GM23338 (cell line): ENCODE results near the gene PSKH1. TPM values are rescaled to one million over a fixed set of nuclear protein-coding genes. Genes with fewer than 3 reads are reported as not detected.

ENCODE experiments used
- ATAC-seq: fragments of 200-7000 bp; cut with Tn5 transposase; 3 replicates; pipeline ENCODE4 v1.9.1; 2020
- DNase-seq: peaks from one replicate; pipeline ENCODE4 v3.0.0-alpha.2; 2015; ENCODE audit warnings: low spot score
- H2AFZ ChIP-seq: fragments of 200-600 bp; sonication (generic); 2 replicates; pipeline ENCODE4 v1.8.0; 2016; ENCODE audit warnings: antibody characterized with exemption, mild to moderate bottlenecking, moderate library complexity
- H3F3A ChIP-seq: fragments of 200-600 bp; sonication (generic); replicated peaks from 2 replicates; pipeline ENCODE4 v1.8.0; 2017; ENCODE audit warnings: antibody characterized with exemption, mixed run types, low read depth
- H3K27ac ChIP-seq: fragments of 200-600 bp; sonication (generic); 2 replicates; pipeline ENCODE4 v1.6.1; 2016; ENCODE audit warnings: low read depth
- H3K27me3 ChIP-seq: fragments of 200-600 bp; sonication (generic); 2 replicates; pipeline ENCODE4 v1.8.0; 2016; ENCODE audit warnings: mild to moderate bottlenecking, mixed run types, moderate library complexity; ENCODE audit not compliant: insufficient read depth
- H3K36me3 ChIP-seq: fragments of 200-600 bp; sonication (generic); 2 replicates; pipeline ENCODE4 v1.8.0; 2016; ENCODE audit warnings: mild to moderate bottlenecking; ENCODE audit not compliant: insufficient read depth
- H3K4me1 ChIP-seq: fragments of 200-600 bp; sonication (generic); 2 replicates; pipeline ENCODE4 v1.8.0; 2016; ENCODE audit warnings: mild to moderate bottlenecking, moderate library complexity; ENCODE audit not compliant: insufficient read depth
- H3K4me2 ChIP-seq: fragments of 200-600 bp; sonication (generic); 2 replicates; pipeline ENCODE4 v1.7.1; 2017; ENCODE audit warnings: mixed run types
- H3K4me3 ChIP-seq: fragments of 200-600 bp; sonication (generic); 2 replicates; pipeline ENCODE4 v1.6.1; 2016; ENCODE audit warnings: mixed run types
- H3K79me2 ChIP-seq: fragments of 200-600 bp; sonication (generic); replicated peaks from 2 replicates; pipeline ENCODE4 v1.8.0; 2017; ENCODE audit warnings: mild to moderate bottlenecking; ENCODE audit not compliant: insufficient read depth
- H3K9me2 ChIP-seq: fragments of 200-600 bp; sonication (generic); 2 replicates; pipeline ENCODE4 v1.8.0; 2017; ENCODE audit not compliant: insufficient read depth
- H4K20me1 ChIP-seq: fragments of 200-600 bp; sonication (generic); replicated peaks from 2 replicates; pipeline ENCODE4 v1.8.0; 2017; ENCODE audit warnings: mild to moderate bottlenecking; ENCODE audit not compliant: insufficient read depth
- H3K27ac Mint-ChIP-seq: 2 replicates; pipeline ENCODE4 v1.8.0; 2020; ENCODE audit warnings: inconsistent platforms, mild to moderate bottlenecking, moderate library complexity, mixed read lengths
- H3K27me3 Mint-ChIP-seq: 3 replicates; pipeline ENCODE4 v1.8.0; 2022; ENCODE audit warnings: low read depth, mild to moderate bottlenecking, moderate library complexity, mixed read lengths, inconsistent platforms; ENCODE audit not compliant: insufficient read depth, poor library complexity
- H3K36me3 Mint-ChIP-seq: 3 replicates; pipeline ENCODE4 v1.8.0; 2021; ENCODE audit warnings: low read depth, mild to moderate bottlenecking, inconsistent platforms, moderate library complexity, mixed read lengths
- H3K4me1 Mint-ChIP-seq: 3 replicates; pipeline ENCODE4 v1.8.0; 2020; ENCODE audit warnings: mild to moderate bottlenecking, inconsistent platforms, mixed read lengths
- H3K4me3 Mint-ChIP-seq: 3 replicates; pipeline ENCODE4 v1.8.0; 2021; ENCODE audit warnings: moderate library complexity, mild to moderate bottlenecking, inconsistent platforms, mixed read lengths
- H3K9me3 Mint-ChIP-seq: 3 replicates; pipeline ENCODE4 v1.8.0; 2020; ENCODE audit warnings: moderate library complexity, mild to moderate bottlenecking, inconsistent platforms, mixed read lengths
- POLR2AphosphoS5 ChIP-seq: IDR thresholded peaks from 2 replicates; pipeline ENCODE4 v1.6.1; 2016; ENCODE audit warnings: antibody characterized with exemption, low read depth
- STAT1 ChIP-seq: IDR thresholded peaks from one replicate; pipeline ENCODE4 v1.6.1; 2016; ENCODE audit warnings: antibody characterized with exemption; ENCODE audit not compliant: unreplicated experiment
- ZNF114 ChIP-seq: fragments of 250-450 bp; sonication (Bioruptor Pico); IDR thresholded peaks from 2 replicates; pipeline ENCODE4 v1.5.0; 2020; ENCODE audit warnings: mild to moderate bottlenecking, moderate library complexity
- polyA plus RNA-seq: library from polyadenylated mRNA; unstranded; fragments of >200 nt; fragmentation: Nextera tagmentation; extraction: Ambion mirVana; gene quantifications from 2 replicates; pipeline ENCODE4 v1.2.1, GENCODE V29; 2016
- total RNA-seq: library from RNA; depleted of rRNA; stranded (reverse); fragments of >200 nt; shearing (Covaris generic); gene quantifications from 2 replicates; pipeline ENCODE4 v1.2.3, GENCODE V29; 2014
- TF ChIP-seq, protein P1 (sequence below): IDR thresholded peaks from 2 replicates; pipeline ENCODE4 v1.6.1; 2016; ENCODE audit warnings: antibody characterized with exemption
- TF ChIP-seq, protein P2 (sequence below): fragments of 250-450 bp; sonication (Bioruptor Pico); IDR thresholded peaks from 2 replicates; pipeline ENCODE4 v1.5.0; 2020; ENCODE audit warnings: mild to moderate bottlenecking, moderate library complexity

The PSKH1 gene
- total and polyA plus RNA-seq, 2 experiments from 2014 or later, result 14.3 to 23.9 TPM

DNA sequence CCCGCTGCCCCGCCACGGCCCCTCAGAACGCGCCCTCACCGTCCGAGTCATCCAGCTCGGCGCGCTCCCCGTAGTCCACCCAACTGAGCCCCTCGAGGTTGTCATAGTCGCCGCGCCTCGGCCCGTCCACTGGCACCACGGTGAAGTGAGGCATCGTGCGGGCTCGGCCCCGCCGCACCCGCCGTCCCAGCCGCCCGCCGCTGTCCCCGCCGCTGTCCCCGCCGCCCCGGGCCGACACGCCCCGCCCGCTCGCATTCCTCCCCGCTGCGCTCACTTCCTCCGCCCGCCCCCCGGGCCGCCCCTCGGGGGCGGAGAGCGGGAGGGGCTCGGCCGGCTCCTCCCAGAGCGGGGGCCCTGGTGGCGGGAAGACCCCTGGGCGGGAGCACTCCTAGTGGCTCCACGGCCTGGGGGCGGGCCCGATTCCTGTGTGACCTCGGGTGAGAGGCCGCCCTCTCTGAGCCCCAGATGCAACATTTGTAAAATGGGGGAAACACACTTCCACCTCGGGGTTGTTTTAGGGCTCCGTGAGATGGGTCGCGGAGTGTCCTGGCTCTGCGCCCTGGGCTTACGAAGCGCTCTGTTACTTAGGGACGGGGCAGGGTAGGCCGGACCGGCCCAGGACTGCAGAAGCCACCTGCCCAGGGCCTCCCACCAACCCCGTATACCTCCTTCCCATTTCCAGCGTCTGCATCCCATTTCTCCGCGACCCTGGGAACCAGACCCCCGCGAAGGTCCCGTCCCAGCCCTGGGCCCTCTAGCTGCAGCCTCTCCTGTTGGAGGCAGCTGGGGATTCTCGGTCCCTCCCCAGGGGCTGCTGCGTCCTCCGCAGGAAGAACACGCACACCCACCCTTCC is 75.6 kb downstream of the PSKH1 start, which contains the start of gene SLC12A4:
TSS of gene SLC12A4 (minus strand) at position 238 of the 854 bp plus-strand sequence. CDS start at position 154, 84 bp downstream.
- Histone ChIP-seq H4K20me1 (peaks cover 12% of the 10 kb centered on the region), H3K27me3 (no peaks in the 10 kb centered on the region), H3K9me2 (no peaks in the 10 kb centered on the region), H3K27ac (no peak within 1 kb of the TSS), H2AFZ (peak within 1 kb of the TSS; percentile 97), H3K36me3 (no peaks in the 10 kb centered on the region; the same call in 1 of the 2 replicates), H3K4me3 (peak within 1 kb of the TSS; percentile 91), H3K4me1 (peaks cover 38% of the 10 kb centered on the region), H3K4me2 (peak within 1 kb of the TSS; percentile 99), H3K79me2 (peaks cover 33% of the 10 kb centered on the region), H3F3A (0 out of 2 replicates have a peak, but pooled peaks cover 19% of the 10 kb centered on the region)
- Mint-ChIP-seq H3K27ac (peak within 1 kb of the TSS; percentile 57; the same call in 1 of the 2 replicates), H3K9me3 (no peaks in the 10 kb centered on the region; the same call in 2 of the 3 replicates), H3K27me3 (peaks cover 19% of the 10 kb centered on the region), H3K4me3 (peak within 1 kb of the TSS; percentile 89), H3K4me1 (peaks cover 39% of the 10 kb centered on the region), H3K36me3 (no peaks in the 10 kb centered on the region; the same call in 2 of the 3 replicates)
- TF ChIP-seq ZNF114 (no peak), STAT1 (no peak), POLR2AphosphoS5 (peak; percentile 61)
- TF ChIP-seq, protein P1, sequence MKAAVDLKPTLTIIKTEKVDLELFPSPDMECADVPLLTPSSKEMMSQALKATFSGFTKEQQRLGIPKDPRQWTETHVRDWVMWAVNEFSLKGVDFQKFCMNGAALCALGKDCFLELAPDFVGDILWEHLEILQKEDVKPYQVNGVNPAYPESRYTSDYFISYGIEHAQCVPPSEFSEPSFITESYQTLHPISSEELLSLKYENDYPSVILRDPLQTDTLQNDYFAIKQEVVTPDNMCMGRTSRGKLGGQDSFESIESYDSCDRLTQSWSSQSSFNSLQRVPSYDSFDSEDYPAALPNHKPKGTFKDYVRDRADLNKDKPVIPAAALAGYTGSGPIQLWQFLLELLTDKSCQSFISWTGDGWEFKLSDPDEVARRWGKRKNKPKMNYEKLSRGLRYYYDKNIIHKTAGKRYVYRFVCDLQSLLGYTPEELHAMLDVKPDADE, result peak; percentile 75
- TF ChIP-seq, protein P2, sequence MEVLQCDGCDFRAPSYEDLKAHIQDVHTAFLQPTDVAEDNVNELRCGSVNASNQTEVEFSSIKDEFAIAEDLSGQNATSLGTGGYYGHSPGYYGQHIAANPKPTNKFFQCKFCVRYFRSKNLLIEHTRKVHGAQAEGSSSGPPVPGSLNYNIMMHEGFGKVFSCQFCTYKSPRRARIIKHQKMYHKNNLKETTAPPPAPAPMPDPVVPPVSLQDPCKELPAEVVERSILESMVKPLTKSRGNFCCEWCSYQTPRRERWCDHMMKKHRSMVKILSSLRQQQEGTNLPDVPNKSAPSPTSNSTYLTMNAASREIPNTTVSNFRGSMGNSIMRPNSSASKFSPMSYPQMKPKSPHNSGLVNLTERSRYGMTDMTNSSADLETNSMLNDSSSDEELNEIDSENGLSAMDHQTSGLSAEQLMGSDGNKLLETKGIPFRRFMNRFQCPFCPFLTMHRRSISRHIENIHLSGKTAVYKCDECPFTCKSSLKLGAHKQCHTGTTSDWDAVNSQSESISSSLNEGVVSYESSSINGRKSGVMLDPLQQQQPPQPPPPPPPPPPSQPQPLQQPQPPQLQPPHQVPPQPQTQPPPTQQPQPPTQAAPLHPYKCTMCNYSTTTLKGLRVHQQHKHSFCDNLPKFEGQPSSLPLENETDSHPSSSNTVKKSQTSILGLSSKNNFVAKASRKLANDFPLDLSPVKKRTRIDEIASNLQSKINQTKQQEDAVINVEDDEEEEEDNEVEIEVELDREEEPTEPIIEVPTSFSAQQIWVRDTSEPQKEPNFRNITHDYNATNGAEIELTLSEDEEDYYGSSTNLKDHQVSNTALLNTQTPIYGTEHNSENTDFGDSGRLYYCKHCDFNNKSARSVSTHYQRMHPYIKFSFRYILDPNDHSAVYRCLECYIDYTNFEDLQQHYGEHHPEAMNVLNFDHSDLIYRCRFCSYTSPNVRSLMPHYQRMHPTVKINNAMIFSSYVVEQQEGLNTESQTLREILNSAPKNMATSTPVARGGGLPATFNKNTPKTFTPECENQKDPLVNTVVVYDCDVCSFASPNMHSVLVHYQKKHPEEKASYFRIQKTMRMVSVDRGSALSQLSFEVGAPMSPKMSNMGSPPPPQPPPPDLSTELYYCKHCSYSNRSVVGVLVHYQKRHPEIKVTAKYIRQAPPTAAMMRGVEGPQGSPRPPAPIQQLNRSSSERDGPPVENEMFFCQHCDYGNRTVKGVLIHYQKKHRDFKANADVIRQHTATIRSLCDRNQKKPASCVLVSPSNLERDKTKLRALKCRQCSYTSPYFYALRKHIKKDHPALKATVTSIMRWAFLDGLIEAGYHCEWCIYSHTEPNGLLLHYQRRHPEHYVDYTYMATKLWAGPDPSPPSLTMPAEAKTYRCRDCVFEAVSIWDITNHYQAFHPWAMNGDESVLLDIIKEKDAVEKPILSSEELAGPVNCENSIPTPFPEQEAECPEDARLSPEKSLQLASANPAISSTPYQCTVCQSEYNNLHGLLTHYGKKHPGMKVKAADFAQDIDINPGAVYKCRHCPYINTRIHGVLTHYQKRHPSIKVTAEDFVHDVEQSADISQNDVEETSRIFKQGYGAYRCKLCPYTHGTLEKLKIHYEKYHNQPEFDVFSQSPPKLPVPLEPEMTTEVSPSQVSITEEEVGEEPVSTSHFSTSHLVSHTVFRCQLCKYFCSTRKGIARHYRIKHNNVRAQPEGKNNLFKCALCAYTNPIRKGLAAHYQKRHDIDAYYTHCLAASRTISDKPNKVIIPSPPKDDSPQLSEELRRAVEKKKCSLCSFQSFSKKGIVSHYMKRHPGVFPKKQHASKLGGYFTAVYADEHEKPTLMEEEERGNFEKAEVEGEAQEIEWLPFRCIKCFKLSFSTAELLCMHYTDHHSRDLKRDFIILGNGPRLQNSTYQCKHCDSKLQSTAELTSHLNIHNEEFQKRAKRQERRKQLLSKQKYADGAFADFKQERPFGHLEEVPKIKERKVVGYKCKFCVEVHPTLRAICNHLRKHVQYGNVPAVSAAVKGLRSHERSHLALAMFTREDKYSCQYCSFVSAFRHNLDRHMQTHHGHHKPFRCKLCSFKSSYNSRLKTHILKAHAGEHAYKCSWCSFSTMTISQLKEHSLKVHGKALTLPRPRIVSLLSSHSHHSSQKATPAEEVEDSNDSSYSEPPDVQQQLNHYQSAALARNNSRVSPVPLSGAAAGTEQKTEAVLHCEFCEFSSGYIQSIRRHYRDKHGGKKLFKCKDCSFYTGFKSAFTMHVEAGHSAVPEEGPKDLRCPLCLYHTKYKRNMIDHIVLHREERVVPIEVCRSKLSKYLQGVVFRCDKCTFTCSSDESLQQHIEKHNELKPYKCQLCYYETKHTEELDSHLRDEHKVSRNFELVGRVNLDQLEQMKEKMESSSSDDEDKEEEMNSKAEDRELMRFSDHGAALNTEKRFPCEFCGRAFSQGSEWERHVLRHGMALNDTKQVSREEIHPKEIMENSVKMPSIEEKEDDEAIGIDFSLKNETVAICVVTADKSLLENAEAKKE (CRISPR knock-in tag), result no peak
- peak; percentile 92 for DNase-seq
- peak; percentile 58 for ATAC-seq
